WTC11 (cell line): ENCODE measurements around the gene RNF208. TPM values are rescaled to one million over a fixed set of nuclear protein-coding genes. Genes with fewer than 3 reads are reported as not detected.

ENCODE experiments used
- ATAC-seq: fragments of 200-7000 bp; cut with Tn5 transposase; 2 replicates; pipeline ENCODE4 v1.10.0; 2021; ENCODE audit warnings: mild to moderate bottlenecking, moderate library complexity
- CTCF ChIA-PET: fragments of 300-600 bp; sonication (Branson Sonifier 250); formaldehyde crosslinking; loops from one replicate; lab custom pipeline; 2021; ENCODE audit warnings: antibody characterized with exemption; lab: Charles Lee
- POLR2A ChIA-PET: fragments of 350-600 bp; sonication (Branson Sonifier 250); formaldehyde crosslinking; loops from one replicate; lab custom pipeline; 2021; ENCODE audit warnings: antibody characterized with exemption; lab: Charles Lee
- DNase-seq: peaks from one replicate; pipeline ENCODE4 v3.0.0; 2021; ENCODE audit warnings: low spot score
- H3K27ac Mint-ChIP-seq: 2 replicates; pipeline ENCODE4 v1.8.0; 2021; ENCODE audit warnings: mixed read lengths
- H3K27me3 Mint-ChIP-seq: 2 replicates; pipeline ENCODE4 v1.8.0; 2021; ENCODE audit warnings: low read depth, mild to moderate bottlenecking, moderate library complexity, mixed read lengths
- H3K36me3 Mint-ChIP-seq: 2 replicates; pipeline ENCODE4 v1.8.0; 2021; ENCODE audit warnings: mixed read lengths
- H3K4me1 Mint-ChIP-seq: 2 replicates; pipeline ENCODE4 v1.8.0; 2022; ENCODE audit warnings: mixed read lengths
- H3K4me3 Mint-ChIP-seq: 2 replicates; pipeline ENCODE4 v1.8.0; 2021; ENCODE audit warnings: mild to moderate bottlenecking, moderate library complexity, mixed read lengths
- H3K9me3 Mint-ChIP-seq: 2 replicates; pipeline ENCODE4 v1.8.0; 2021; ENCODE audit warnings: mixed read lengths
- AR ChIP-seq: fragments of 250-450 bp; sonication (Bioruptor Pico); IDR thresholded peaks from 2 replicates; pipeline ENCODE4 v1.9.0; 2021; ENCODE audit warnings: mild to moderate bottlenecking
- CDX4 ChIP-seq: fragments of 250-450 bp; sonication (Bioruptor Pico); IDR thresholded peaks from 2 replicates; pipeline ENCODE4 v1.9.0; 2021; ENCODE audit warnings: moderate library complexity, mild to moderate bottlenecking, inconsistent platforms, borderline replicate concordance
- E2F5 ChIP-seq: sonication (generic); formaldehyde crosslinking; IDR thresholded peaks from 2 replicates; pipeline ENCODE4 v1.8.1; 2022; ENCODE audit warnings: mild to moderate bottlenecking, moderate library complexity, missing genetic modification reagents
- ELF4 ChIP-seq: sonication (generic); formaldehyde crosslinking; IDR thresholded peaks from 2 replicates; pipeline ENCODE4 v1.8.1; 2022; ENCODE audit warnings: low read depth, mild to moderate bottlenecking, moderate library complexity, missing genetic modification reagents
- ETV6 ChIP-seq: sonication (generic); formaldehyde crosslinking; IDR thresholded peaks from 2 replicates; pipeline ENCODE4 v1.8.1; 2022; ENCODE audit warnings: mild to moderate bottlenecking, missing genetic modification reagents
- FOXP1 ChIP-seq: sonication (generic); formaldehyde crosslinking; IDR thresholded peaks from 2 replicates; pipeline ENCODE4 v1.8.0; 2022; ENCODE audit warnings: missing genetic modification reagents, mild to moderate bottlenecking, moderate library complexity, borderline replicate concordance
- HMGXB4 ChIP-seq: sonication (generic); formaldehyde crosslinking; IDR thresholded peaks from 2 replicates; pipeline ENCODE4 v1.8.1; 2023; ENCODE audit warnings: mild to moderate bottlenecking, moderate library complexity, missing genetic modification reagents
- JAZF1 ChIP-seq: fragments of 250-450 bp; sonication (Bioruptor Pico); IDR thresholded peaks from 2 replicates; pipeline ENCODE4 v1.9.0; 2021; ENCODE audit warnings: moderate library complexity, mild to moderate bottlenecking, inconsistent platforms
- JUN ChIP-seq: sonication (generic); formaldehyde crosslinking; IDR thresholded peaks from 2 replicates; pipeline ENCODE4 v1.8.0; 2023; ENCODE audit warnings: mild to moderate bottlenecking, missing genetic modification reagents
- NFE2L1 ChIP-seq: sonication (generic); formaldehyde crosslinking; IDR thresholded peaks from 2 replicates; pipeline ENCODE4 v1.8.1; 2023; ENCODE audit warnings: missing genetic modification reagents
- SMAD4 ChIP-seq: sonication (generic); formaldehyde crosslinking; IDR thresholded peaks from 2 replicates; pipeline ENCODE4 v1.8.0; 2022; ENCODE audit warnings: mild to moderate bottlenecking, missing genetic modification reagents
- TCF7 ChIP-seq: sonication (generic); formaldehyde crosslinking; IDR thresholded peaks from 2 replicates; pipeline ENCODE4 v1.8.0; 2022; ENCODE audit warnings: mild to moderate bottlenecking, low read depth, missing genetic modification reagents, moderate library complexity
- ZNF281 ChIP-seq: sonication (generic); formaldehyde crosslinking; IDR thresholded peaks from 2 replicates; pipeline ENCODE4 v1.8.0; 2023; ENCODE audit warnings: mild to moderate bottlenecking, missing genetic modification reagents
- ZNF317 ChIP-seq: sonication (generic); formaldehyde crosslinking; IDR thresholded peaks from 2 replicates; pipeline ENCODE4 v1.8.1; 2023; ENCODE audit warnings: low read depth, mild to moderate bottlenecking, moderate library complexity, missing genetic modification reagents, borderline replicate concordance
- ZNF532 ChIP-seq: fragments of 250-450 bp; sonication (Bioruptor Pico); IDR thresholded peaks from 2 replicates; pipeline ENCODE4 v1.9.0; 2021; ENCODE audit warnings: mild to moderate bottlenecking, borderline replicate concordance
- ZNF671 ChIP-seq: fragments of 250-450 bp; sonication (Bioruptor Pico); IDR thresholded peaks from 2 replicates; pipeline ENCODE4 v1.8.0; 2021; ENCODE audit warnings: mild to moderate bottlenecking
- total RNA-seq: library from RNA; stranded (reverse); gene quantifications from 3 replicates; pipeline ENCODE4 v1.2.3, GENCODE V29; 2021

RNF208 gene
- total RNA-seq, 1 experiment from 2014 or later: 14.8 TPM

GRCh38 chr9:137215196-137215986 lies 6.6 kb downstream of the RNF208 start:
- TF ChIP-seq E2F5 (CRISPR knock-in tag) (no peak), TCF7 (CRISPR knock-in tag) (no peak)
- Mint-ChIP-seq H3K4me3 (no peak overlapping the region), H3K27ac (no peak overlapping the region), H3K9me3 (no peaks in the 10 kb centered on the region), H3K36me3 (0 out of 2 replicates have a peak, but pooled peaks cover 3% of the 10 kb centered on the region), H3K4me1 (peaks cover 4% of the 10 kb centered on the region; the same call in 1 of the 2 replicates), H3K27me3 (no peaks in the 10 kb centered on the region)
- no peak for DNase-seq
- no peak for ATAC-seq
- ChIA-PET CTCF (interaction anchor here (1.3 to 2.8 kb wide), 3 partner anchors 21 to 40 kb away, joined by 4 to 10 read pairs (median 8); no protein-coding TSS in a partner anchor), POLR2A (no interaction called here)

- Mint-ChIP-seq H3K4me1 (peaks cover 4% of the 10 kb centered on the region; the same call in 1 of the 2 replicates), H3K27me3 (no peaks in the 10 kb centered on the region), H3K4me3 (no peak overlapping the region), H3K27ac (no peak overlapping the region)
- TF ChIP-seq ZNF532 (CRISPR knock-in tag): no peak
- TF ChIP-seq CDX4: no peak
- TF ChIP-seq SMAD4 (CRISPR knock-in tag): no peak
- TF ChIP-seq ELF4: no peak
- no peak for TF ChIP-seq JAZF1
- no peak for TF ChIP-seq FOXP1 (CRISPR knock-in tag)
- no peak for TF ChIP-seq JUN (CRISPR knock-in tag)
- TF ChIP-seq NFE2L1: no peak
- TF ChIP-seq ETV6 (CRISPR knock-in tag): no peak
- TF ChIP-seq ZNF317 (CRISPR knock-in tag): no peak
- no peak for TF ChIP-seq ZNF671
- no peak for TF ChIP-seq AR (CRISPR knock-in tag)
- TF ChIP-seq HMGXB4: no peak
- TF ChIP-seq ZNF281: no peak
- TF ChIP-seq, all 79 proteins: peak for 0
- ChIA-PET CTCF (interaction anchor here (1.0 to 2.8 kb wide), 6 partner anchors 13 to 39 kb away, joined by 3 to 10 read pairs (median 4); partner anchors contain the start of genes RNF224 and TPRN), POLR2A (no interaction called here)
- Mint-ChIP-seq H3K9me3 (no peaks in the 10 kb centered on the region), H3K36me3 (0 out of 2 replicates have a peak, but pooled peaks cover 3% of the 10 kb centered on the region)
- no peak for DNase-seq
- no peak for ATAC-seq
Measured at GRCh38 chr9:137214620-137215019, 7.4 kb downstream of the RNF208 start.
